ENCODE data around the gene PTPRE.
A peak's percentile ranks its signal among the peaks of the same experiment; 100 is the strongest.

Gene PTPRE

GRCh38 chr10:128111696-128112095, 204.8 kb downstream of the PTPRE start (continued):
- no peak for TF ChIP-seq KLF9 (tag by site-specific recombination; IDR thresholded peaks at IDR 0.05; ENCODE audit: low read depth)
- TF ChIP-seq, protein P1, sequence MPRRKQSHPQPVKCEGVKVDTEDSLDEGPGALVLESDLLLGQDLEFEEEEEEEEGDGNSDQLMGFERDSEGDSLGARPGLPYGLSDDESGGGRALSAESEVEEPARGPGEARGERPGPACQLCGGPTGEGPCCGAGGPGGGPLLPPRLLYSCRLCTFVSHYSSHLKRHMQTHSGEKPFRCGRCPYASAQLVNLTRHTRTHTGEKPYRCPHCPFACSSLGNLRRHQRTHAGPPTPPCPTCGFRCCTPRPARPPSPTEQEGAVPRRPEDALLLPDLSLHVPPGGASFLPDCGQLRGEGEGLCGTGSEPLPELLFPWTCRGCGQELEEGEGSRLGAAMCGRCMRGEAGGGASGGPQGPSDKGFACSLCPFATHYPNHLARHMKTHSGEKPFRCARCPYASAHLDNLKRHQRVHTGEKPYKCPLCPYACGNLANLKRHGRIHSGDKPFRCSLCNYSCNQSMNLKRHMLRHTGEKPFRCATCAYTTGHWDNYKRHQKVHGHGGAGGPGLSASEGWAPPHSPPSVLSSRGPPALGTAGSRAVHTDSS (tag by site-specific recombination; IDR thresholded peaks at IDR 0.05), result no peak

DNA sequence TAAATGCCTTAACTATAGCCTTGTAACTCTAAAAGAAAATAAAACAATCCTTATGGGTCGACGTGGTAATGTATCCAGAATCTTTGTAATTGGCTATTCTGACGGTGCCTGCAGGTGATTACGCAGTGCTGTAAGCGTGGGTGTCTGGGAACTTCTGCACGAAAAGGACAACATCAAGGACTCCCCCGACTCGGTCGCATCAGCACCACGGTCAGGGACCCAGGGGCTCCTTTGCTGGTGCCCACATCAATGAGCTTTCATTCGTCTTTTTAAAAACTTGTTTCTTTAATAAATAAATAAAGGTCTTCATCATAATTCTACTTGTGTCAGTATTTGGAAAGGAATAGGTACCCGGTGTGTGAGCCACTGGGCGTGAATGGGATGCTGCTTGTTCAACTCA, 206.1 kb downstream of the PTPRE start:
- ChIA-PET POLR2A (no interaction called here), CTCF (interaction anchor here (0.9 to 1.1 kb wide), 2 partner anchors 10 to 37 kb away, joined by 3 read pairs; no protein-coding TSS in a partner anchor)
- H3K4me3 ChIP-seq (ENCODE audit: low read depth, low read length), result no peak overlapping the region
- TF ChIP-seq ZNF148 (tag by site-specific recombination; IDR thresholded peaks at IDR 0.05; ENCODE audit: borderline replicate concordance) (no peak), ZBTB44 (tag by site-specific recombination; IDR thresholded peaks at IDR 0.05) (no peak), ZNF677 (tag by site-specific recombination; IDR thresholded peaks at IDR 0.05) (no peak), ZNF341 (tag by site-specific recombination; IDR thresholded peaks at IDR 0.05; ENCODE audit: low read depth) (no peak), ZBTB49 (tag by site-specific recombination; IDR thresholded peaks at IDR 0.05; ENCODE audit: low read depth) (no peak)
- TF ChIP-seq, protein P2, sequence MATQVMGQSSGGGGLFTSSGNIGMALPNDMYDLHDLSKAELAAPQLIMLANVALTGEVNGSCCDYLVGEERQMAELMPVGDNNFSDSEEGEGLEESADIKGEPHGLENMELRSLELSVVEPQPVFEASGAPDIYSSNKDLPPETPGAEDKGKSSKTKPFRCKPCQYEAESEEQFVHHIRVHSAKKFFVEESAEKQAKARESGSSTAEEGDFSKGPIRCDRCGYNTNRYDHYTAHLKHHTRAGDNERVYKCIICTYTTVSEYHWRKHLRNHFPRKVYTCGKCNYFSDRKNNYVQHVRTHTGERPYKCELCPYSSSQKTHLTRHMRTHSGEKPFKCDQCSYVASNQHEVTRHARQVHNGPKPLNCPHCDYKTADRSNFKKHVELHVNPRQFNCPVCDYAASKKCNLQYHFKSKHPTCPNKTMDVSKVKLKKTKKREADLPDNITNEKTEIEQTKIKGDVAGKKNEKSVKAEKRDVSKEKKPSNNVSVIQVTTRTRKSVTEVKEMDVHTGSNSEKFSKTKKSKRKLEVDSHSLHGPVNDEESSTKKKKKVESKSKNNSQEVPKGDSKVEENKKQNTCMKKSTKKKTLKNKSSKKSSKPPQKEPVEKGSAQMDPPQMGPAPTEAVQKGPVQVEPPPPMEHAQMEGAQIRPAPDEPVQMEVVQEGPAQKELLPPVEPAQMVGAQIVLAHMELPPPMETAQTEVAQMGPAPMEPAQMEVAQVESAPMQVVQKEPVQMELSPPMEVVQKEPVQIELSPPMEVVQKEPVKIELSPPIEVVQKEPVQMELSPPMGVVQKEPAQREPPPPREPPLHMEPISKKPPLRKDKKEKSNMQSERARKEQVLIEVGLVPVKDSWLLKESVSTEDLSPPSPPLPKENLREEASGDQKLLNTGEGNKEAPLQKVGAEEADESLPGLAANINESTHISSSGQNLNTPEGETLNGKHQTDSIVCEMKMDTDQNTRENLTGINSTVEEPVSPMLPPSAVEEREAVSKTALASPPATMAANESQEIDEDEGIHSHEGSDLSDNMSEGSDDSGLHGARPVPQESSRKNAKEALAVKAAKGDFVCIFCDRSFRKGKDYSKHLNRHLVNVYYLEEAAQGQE (tag by site-specific recombination; IDR thresholded peaks at IDR 0.05), result peak; percentile 84
- no peak overlapping the region for H3K27ac ChIP-seq (ENCODE audit: extremely low read depth, low read depth, low read length)
- no peaks in the 10 kb centered on the region for H3K9me3 ChIP-seq (ENCODE audit: control insufficient read depth, insufficient read depth, low read depth, low read length)
- H3K36me3 ChIP-seq (ENCODE audit: control insufficient read depth in 2 of 2, insufficient read depth in 1 of 2, low read length in 2 of 2), result peaks cover 90 to 98% of the 10 kb centered on the region in 2 experiments
- H3K4me1 ChIP-seq (ENCODE audit: control insufficient read depth, insufficient read depth, low read length), result no peaks in the 10 kb centered on the region

GRCh38 chr10:128114901-128115300, 208.0 kb downstream of the PTPRE start:
- TF ChIP-seq ZIC2 (tag by site-specific recombination; IDR thresholded peaks at IDR 0.05), result no peak
- no peak for TF ChIP-seq MYNN (tag by site-specific recombination; IDR thresholded peaks at IDR 0.05; ENCODE audit: borderline replicate concordance)
- TF ChIP-seq ZNF596 (tag by site-specific recombination; IDR thresholded peaks at IDR 0.05), result no peak
- no peak for TF ChIP-seq ZNF366 (tag by site-specific recombination; conservative IDR thresholded peaks at IDR 0.05)
- ChIA-PET CTCF (interaction anchor here (0.7 to 0.8 kb wide), 2 partner anchors 36 to 80 kb away, joined by 3 read pairs; no protein-coding TSS in a partner anchor), POLR2A (no interaction called here)
- Histone ChIP-seq H3K4me1 (ENCODE audit: control insufficient read depth, insufficient read depth, low read length) (no peaks in the 10 kb centered on the region), H3K36me3 (ENCODE audit: control insufficient read depth in 2 of 2, insufficient read depth in 1 of 2, low read length in 2 of 2) (peaks cover 90 to 98% of the 10 kb centered on the region in 2 experiments), H3K27ac (ENCODE audit: extremely low read depth, low read depth, low read length) (no peak overlapping the region), H3K4me3 (ENCODE audit: low read depth, low read length) (no peak overlapping the region), H3K9me3 (ENCODE audit: control insufficient read depth, insufficient read depth, low read depth, low read length) (no peaks in the 10 kb centered on the region)
